HEK293T (cell line): ENCODE measurements around the gene ACP7.
"Not testable (repeated sequence)": the region's sequence is repeated elsewhere in the genome, so short reads cannot be mapped to it uniquely, and the experiment has no call there.

Experiments
- CTCF ChIA-PET: fragments of 350-600 bp; formaldehyde crosslinking; extraction: SDS; loops from one replicate; lab custom pipeline; 2021; ENCODE audit warnings: antibody characterized with exemption, inconsistent platforms; lab: Yijun Ruan, JAX
- POLR2A ChIA-PET: fragments of 350-600 bp; formaldehyde crosslinking; extraction: SDS; loops from one replicate; lab custom pipeline; 2020; ENCODE audit warnings: antibody characterized with exemption, inconsistent platforms; lab: Yijun Ruan, JAX
- DNase-seq: peaks from one replicate; pipeline ENCODE4 v3.0.0; 2012; ENCODE audit warnings: mixed read lengths; ENCODE audit errors: extremely low spot score
- ARNT ChIP-seq: fragments of 450-650 bp; IDR thresholded peaks from 2 replicates; pipeline ENCODE4 v1.6.1; 2017; ENCODE audit warnings: mild to moderate bottlenecking
- BHLHE40 ChIP-seq: fragments of 450-650 bp; IDR thresholded peaks from 2 replicates; pipeline ENCODE4 v1.6.1; 2016; ENCODE audit warnings: mild to moderate bottlenecking, moderate library complexity, borderline replicate concordance
- CTBP1 ChIP-seq: fragments of 450-650 bp; IDR thresholded peaks from 2 replicates; pipeline ENCODE4 v1.6.1; 2016; ENCODE audit warnings: borderline replicate concordance
- ELF4 ChIP-seq: fragments of 450-650 bp; IDR thresholded peaks from 2 replicates; pipeline ENCODE4 v1.6.1; 2017; ENCODE audit warnings: antibody characterized with exemption
- FOXA1 ChIP-seq: fragments of 450-650 bp; IDR thresholded peaks from 2 replicates; pipeline ENCODE4 v1.6.1; 2016; ENCODE audit warnings: mild to moderate bottlenecking
- FOXK2 ChIP-seq: fragments of 450-650 bp; IDR thresholded peaks from 2 replicates; pipeline ENCODE4 v1.6.1; 2016; ENCODE audit warnings: mild to moderate bottlenecking
- FOXM1 ChIP-seq: fragments of 450-650 bp; IDR thresholded peaks from 2 replicates; pipeline ENCODE4 v1.6.1; 2017; ENCODE audit warnings: mild to moderate bottlenecking, borderline replicate concordance
- HDGF ChIP-seq: fragments of 450-650 bp; IDR thresholded peaks from 2 replicates; pipeline ENCODE4 v1.6.1; 2017; ENCODE audit warnings: antibody characterized with exemption, borderline replicate concordance
- L3MBTL2 ChIP-seq: fragments of 450-650 bp; conservative IDR thresholded peaks from 2 replicates; pipeline ENCODE4 v1.6.1; 2016; ENCODE audit warnings: mild to moderate bottlenecking
- LEF1 ChIP-seq: fragments of 450-650 bp; IDR thresholded peaks from 2 replicates; pipeline ENCODE4 v1.6.1; 2017; ENCODE audit warnings: mild to moderate bottlenecking, borderline replicate concordance
- NFRKB ChIP-seq: fragments of 450-650 bp; IDR thresholded peaks from 2 replicates; pipeline ENCODE4 v1.6.1; 2016; ENCODE audit warnings: mild to moderate bottlenecking, moderate library complexity
- SP1 ChIP-seq: fragments of 450-650 bp; IDR thresholded peaks from 2 replicates; pipeline ENCODE4 v1.6.1; 2017
- SUZ12 ChIP-seq: fragments of 450-650 bp; IDR thresholded peaks from 2 replicates; pipeline ENCODE4 v1.6.1; 2016; ENCODE audit warnings: mild to moderate bottlenecking
- TARDBP ChIP-seq: fragments of 450-650 bp; IDR thresholded peaks from 2 replicates; pipeline ENCODE4 v1.6.1; 2016
- ZNF384 ChIP-seq: fragments of 450-650 bp; IDR thresholded peaks from 2 replicates; pipeline ENCODE4 v1.6.1; 2016
- TF ChIP-seq, protein P1 (sequence below): fragments of 450-650 bp; IDR thresholded peaks from 2 replicates; pipeline ENCODE4 v1.6.1; 2016

The ACP7 gene

DNA sequence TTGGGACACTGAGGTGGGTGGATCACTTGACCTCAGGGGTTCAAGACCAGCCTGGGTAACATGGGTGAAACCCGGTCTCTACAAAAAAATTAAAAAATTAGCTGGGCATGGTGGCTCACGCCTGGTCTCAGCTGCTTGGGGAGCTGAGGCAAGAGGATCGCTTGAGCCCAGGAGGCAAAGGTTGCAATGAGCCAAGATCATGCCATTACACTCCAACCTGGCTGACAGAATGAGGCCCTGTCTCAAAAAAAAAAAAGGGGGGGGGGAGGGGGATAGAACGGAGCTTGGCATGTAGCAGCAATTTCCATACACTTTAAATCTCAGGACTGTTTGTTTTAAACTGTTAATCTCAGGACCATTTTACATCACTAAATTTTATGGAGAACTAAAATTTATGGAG lies 2.2 kb downstream of the ACP7 start:
- no peak for DNase-seq
- ChIA-PET CTCF (no interaction called here), POLR2A (no interaction called here)
- no peak for TF ChIP-seq LEF1
- no peak for TF ChIP-seq ELF4
- TF ChIP-seq FOXA1: no peak
- TF ChIP-seq, protein P1, sequence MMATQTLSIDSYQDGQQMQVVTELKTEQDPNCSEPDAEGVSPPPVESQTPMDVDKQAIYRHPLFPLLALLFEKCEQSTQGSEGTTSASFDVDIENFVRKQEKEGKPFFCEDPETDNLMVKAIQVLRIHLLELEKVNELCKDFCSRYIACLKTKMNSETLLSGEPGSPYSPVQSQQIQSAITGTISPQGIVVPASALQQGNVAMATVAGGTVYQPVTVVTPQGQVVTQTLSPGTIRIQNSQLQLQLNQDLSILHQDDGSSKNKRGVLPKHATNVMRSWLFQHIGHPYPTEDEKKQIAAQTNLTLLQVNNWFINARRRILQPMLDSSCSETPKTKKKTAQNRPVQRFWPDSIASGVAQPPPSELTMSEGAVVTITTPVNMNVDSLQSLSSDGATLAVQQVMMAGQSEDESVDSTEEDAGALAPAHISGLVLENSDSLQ: no peak
- TF ChIP-seq SUZ12: no peak
- TF ChIP-seq ARNT: no peak
- no peak for TF ChIP-seq CTBP1
- TF ChIP-seq L3MBTL2: no peak
- TF ChIP-seq SP1: no peak
- no peak for TF ChIP-seq NFRKB
- TF ChIP-seq FOXK2: no peak
- TF ChIP-seq TARDBP: no peak
- no peak for TF ChIP-seq BHLHE40
- no peak for TF ChIP-seq FOXM1
- TF ChIP-seq HDGF: no peak
- no peak for TF ChIP-seq ZNF384

DNA sequence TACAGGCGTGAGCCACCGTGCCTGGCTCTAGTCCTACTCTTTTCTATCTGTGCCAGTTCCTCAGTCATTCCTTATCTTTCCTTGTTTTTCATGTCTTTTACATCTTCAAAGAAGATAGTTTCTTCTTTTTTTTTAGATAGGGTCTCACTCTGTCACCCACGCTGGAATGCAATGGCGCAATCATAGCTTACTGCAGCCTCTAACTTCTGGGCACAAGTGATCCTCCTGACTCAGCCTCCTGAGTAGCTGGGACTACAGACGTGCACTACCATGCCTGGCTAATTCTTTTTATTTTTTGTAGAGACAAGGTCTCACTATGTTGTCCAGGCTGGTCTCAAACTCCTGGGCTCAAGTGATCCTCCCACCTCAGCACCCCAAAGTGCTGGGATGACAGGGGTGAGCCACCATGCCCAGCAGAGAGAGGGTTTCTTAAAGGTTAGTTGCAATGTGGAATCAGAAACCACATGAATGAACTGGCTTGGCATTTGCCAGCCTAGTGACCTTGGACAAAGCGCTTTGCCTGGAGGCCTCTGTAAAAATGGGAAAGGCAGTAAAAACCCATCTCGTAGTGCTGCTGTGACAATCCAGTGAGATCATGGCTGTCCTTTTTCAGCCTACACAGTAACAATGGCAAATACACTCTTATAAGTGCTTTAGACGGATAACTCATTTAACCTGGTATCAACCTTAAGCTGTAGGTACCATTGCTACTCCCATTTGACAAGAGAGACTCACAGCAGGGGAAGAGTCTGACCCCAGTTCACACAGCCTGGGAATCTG lies 3.9 kb downstream of the ACP7 start:
- CTCF ChIA-PET: no interaction called here
- DNase-seq: no peak
- POLR2A ChIA-PET: interaction anchor here (0.9 kb wide), 1 partner anchor 18 kb away, joined by 3 read pairs; no protein-coding TSS in a partner anchor
- TF ChIP-seq ZNF384: no peak

DNA sequence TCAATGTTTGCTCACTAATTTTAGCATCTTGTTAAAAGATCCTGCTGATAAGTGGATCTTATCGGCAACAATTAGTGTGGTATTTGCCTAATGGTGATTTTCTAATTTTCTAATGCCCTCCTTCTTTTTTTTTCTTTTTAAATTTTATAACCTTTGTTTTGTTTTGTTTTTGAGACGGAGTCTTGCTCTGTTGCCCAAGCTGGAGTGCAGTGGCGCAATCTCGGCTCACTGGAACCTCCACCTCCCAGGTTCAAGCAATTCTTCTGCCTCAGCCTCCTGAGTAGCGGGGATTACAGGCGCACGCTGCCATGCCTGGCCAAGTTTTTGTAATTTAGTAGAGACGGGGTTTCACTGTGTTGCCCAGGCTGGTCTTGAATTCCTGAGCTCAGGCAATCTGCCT lies 5.8 kb downstream of the ACP7 start:
- DNase-seq, CTCF ChIA-PET, POLR2A ChIA-PET: not testable (repeated sequence)

DNA sequence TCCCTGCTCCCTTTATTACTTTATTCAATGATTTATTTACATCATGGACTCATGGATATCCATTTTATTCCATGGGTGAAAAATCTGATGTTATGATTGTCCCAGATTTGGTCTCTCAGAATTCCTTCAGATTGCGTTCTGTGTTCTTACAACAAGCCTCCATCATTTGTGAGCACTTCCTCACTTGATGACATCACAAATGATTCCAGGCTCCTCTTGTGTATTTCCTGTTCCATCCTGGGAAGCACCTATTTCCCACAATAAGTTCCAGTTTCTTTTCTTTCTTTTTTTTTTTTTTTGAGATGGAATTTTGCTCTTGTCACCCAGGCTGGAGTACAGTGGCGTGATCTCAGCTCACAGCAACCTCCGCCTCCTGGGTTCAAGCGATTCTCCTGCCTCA lies 6.7 kb downstream of the ACP7 start:
- no peak for DNase-seq
- POLR2A ChIA-PET: no interaction called here
- TF ChIP-seq TARDBP: no peak
- no peak for TF ChIP-seq CTBP1
- no peak for TF ChIP-seq FOXA1
- no peak for TF ChIP-seq LEF1
- TF ChIP-seq HDGF: no peak
- TF ChIP-seq L3MBTL2: no peak
- TF ChIP-seq, protein P1: no peak
- no peak for TF ChIP-seq ELF4
- no peak for TF ChIP-seq ZNF384
- no peak for TF ChIP-seq BHLHE40
- no peak for TF ChIP-seq ARNT
- TF ChIP-seq SP1: no peak
- no peak for TF ChIP-seq FOXM1
- no peak for TF ChIP-seq FOXK2
- TF ChIP-seq NFRKB: no peak
- no peak for TF ChIP-seq SUZ12
- CTCF ChIA-PET: no interaction called here

DNA sequence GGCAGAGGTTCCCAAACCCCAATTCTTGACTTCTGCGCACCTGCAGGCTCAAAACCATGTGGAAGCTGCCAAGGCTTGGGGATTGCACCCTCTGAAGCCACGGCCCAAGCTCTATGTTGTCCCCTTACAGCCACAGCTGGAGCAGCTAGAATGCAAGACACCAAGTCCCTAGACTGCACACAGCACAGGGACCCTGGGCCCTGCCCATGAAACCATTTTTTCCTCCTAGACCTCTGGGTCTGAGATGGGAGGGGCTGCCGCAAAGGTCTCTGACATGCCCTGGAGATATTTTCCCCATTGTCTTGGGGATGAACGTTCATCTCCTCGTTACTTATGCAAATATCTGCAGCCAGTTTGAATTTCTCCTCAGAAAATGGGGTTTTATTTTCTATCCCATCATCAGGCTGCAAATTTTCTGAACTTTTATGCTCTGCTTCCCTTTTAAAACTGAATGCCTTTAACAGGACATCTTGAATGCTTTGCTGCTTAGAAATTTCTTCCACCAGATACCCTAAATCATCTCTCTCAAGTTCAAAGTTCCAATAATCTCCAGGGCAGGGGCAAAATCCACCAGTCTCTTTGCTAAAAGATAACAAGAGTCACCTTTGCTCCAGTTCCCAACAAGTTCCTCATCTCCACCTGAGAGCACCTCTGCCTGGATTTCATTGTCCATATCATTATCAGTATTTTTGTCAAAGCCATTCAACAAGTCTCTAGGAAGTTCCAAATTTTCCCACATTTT lies 11.8 kb downstream of the ACP7 start:
- POLR2A ChIA-PET, CTCF ChIA-PET, DNase-seq: not testable (repeated sequence)

DNA sequence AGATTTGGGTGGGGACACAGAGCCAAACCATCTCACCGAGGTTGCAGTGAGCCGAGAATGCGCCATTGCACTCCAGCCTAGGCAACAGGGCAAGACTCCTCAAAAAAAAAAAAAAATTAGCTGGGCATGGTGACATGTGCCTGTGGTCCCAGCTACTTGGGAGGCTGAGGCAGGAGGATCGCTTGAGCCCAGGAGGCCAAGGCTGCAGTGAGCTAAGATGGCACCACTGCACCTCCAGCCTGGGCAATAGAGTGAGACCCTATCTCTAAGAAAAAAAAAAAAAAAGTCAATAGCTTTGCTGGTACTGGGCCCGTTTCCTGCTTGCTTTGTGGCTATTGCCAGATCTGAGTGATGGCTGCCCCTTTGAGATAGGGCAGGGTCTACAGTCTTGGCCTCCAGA lies 13.1 kb downstream of the ACP7 start:
- no peak for TF ChIP-seq SUZ12
- no peak for TF ChIP-seq HDGF
- no peak for TF ChIP-seq LEF1
- no peak for TF ChIP-seq L3MBTL2
- no peak for TF ChIP-seq ARNT
- no peak for TF ChIP-seq CTBP1
- no peak for TF ChIP-seq SP1
- TF ChIP-seq FOXA1: no peak
- TF ChIP-seq FOXK2: no peak
- TF ChIP-seq, protein P1: no peak
- TF ChIP-seq BHLHE40: no peak
- no peak for TF ChIP-seq TARDBP
- TF ChIP-seq FOXM1: no peak
- no peak for TF ChIP-seq ELF4
- no peak for TF ChIP-seq ZNF384
- TF ChIP-seq NFRKB: no peak
- ChIA-PET CTCF (no interaction called here), POLR2A (no interaction called here)
- DNase-seq: no peak

DNA sequence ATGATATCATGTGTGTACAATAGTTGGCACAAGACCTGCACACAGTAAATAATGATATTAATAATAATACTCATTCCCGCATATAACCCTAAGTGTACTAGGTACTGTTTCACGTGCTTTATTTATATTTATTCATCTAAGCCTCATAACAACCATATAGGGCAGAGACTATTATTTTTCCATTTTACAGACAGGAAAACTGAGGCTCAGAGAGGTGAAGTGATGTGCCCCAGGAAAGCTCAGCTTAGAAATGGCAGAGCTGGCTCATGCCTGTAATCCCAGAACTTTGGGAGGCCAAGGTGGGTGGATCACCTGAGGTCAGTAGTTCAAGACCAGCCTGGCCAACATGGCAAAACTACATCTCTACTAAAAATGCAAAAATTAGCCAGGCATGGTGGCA lies 13.6 kb downstream of the ACP7 start:
- ChIA-PET POLR2A (no interaction called here), CTCF (no interaction called here)
- TF ChIP-seq, protein P1: no peak
- TF ChIP-seq L3MBTL2 (no peak), SUZ12 (no peak), FOXK2 (no peak), LEF1 (no peak), ELF4 (no peak), TARDBP (no peak), SP1 (no peak), BHLHE40 (no peak), NFRKB (no peak), HDGF (no peak), FOXA1 (no peak), CTBP1 (no peak), FOXM1 (no peak), ZNF384 (no peak), ARNT (no peak)
- no peak for DNase-seq
